Astrocyte (in vitro differentiated cells and primary cell): Measurements from ENCODE around the gene IL23A.

Source experiments
- CTCF ChIP-seq: IDR thresholded peaks from 2 replicates; pipeline ENCODE4 v1.5.1; 2011; ENCODE audit warnings: low read depth, mild to moderate bottlenecking, inconsistent platforms, low read length, moderate library complexity; ENCODE audit not compliant: insufficient read depth
- EZH2 ChIP-seq: IDR thresholded peaks from 2 replicates; pipeline ENCODE4 v1.6.1; 2012; ENCODE audit warnings: mild to moderate bottlenecking, low read length, inconsistent platforms; ENCODE audit not compliant: insufficient read depth

GRCh38 chr12:56387152-56387736 lies 48.6 kb downstream of the IL23A start:
- no peak for TF ChIP-seq CTCF
- no peak for TF ChIP-seq EZH2
